Activated naive CD8-positive, alpha-beta T cell treated with anti-CD3 and anti-CD28 coated beads, Interleukin-2, amount 10 ng/mL, durations not matched to agents 7 days and 5 days (primary cell): ENCODE data around the gene IL13. TPM values are rescaled to one million over a fixed set of nuclear protein-coding genes. Genes with fewer than 3 reads are reported as not detected.

Source experiments
- ATAC-seq: fragments of 150-1000 bp; cut with Tn5 transposase; one replicate; pipeline ENCODE4 v1.10.0; 2021; ENCODE audit warnings: low read depth, moderate library complexity
- POLR2A ChIA-PET: fragments of 350-600 bp; sonication (Branson Sonifier 250); formaldehyde crosslinking; loops from one replicate; lab custom pipeline; 2021; ENCODE audit warnings: antibody characterized with exemption; lab: Charles Lee
- DNase-seq: peaks from one replicate; pipeline ENCODE4 v3.0.0; 2021
- H3K27ac Mint-ChIP-seq: one replicate; pipeline ENCODE4 v1.8.0; 2022; ENCODE audit warnings: mild to moderate bottlenecking, mixed read lengths
- H3K27me3 Mint-ChIP-seq: one replicate; pipeline ENCODE4 v1.8.0; 2022; ENCODE audit warnings: mild to moderate bottlenecking, moderate library complexity, mixed read lengths
- H3K36me3 Mint-ChIP-seq: one replicate; pipeline ENCODE4 v1.8.0; 2021; ENCODE audit warnings: mild to moderate bottlenecking, mixed read lengths
- H3K4me1 Mint-ChIP-seq: one replicate; pipeline ENCODE4 v1.8.0; 2021; ENCODE audit warnings: mixed read lengths
- H3K4me3 Mint-ChIP-seq: one replicate; pipeline ENCODE4 v1.8.0; 2022; ENCODE audit warnings: mild to moderate bottlenecking, moderate library complexity, mixed read lengths
- H3K9me3 Mint-ChIP-seq: one replicate; pipeline ENCODE4 v1.8.0; 2021; ENCODE audit warnings: mixed read lengths
- total RNA-seq, 2 experiments: library from RNA; stranded (reverse); gene quantifications; one replicate each; pipeline ENCODE4 v1.2.3, GENCODE V29; 2021

The IL13 gene
- total RNA-seq, 2 experiments from 2014 or later: 0.30 to 0.37 TPM

DNA sequence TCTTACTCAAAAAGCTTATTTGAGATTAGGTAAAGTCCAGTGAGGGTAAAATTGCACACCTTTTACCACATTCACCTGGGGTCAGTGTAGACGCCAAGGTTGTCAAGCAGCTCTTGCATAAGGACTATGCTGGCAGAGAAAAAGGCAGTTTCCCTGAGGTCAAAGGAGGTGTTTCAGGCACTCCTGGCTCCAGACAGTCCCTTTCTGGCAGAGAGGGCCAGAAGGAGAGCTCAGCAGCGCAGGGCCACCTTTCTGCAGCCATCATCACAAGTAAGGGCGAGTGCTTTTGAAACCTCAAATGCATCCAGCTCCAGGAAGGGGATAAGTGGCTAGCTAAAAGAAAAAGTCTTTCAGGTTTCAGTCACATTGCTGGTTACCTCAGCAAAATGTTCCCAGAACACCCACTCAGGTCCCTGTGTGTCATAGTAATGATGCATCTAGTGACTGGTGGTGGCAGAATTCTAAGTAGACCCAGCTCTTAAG, 16.7 kb upstream of the IL13 start:
- DNase-seq: no peak
- Mint-ChIP-seq H3K27me3 (no peaks in the 10 kb centered on the region), H3K4me1 (peaks cover 68% of the 10 kb centered on the region), H3K4me3 (peak overlapping the region; percentile 46), H3K27ac (peak overlapping the region; percentile 88), H3K9me3 (peaks cover 2% of the 10 kb centered on the region), H3K36me3 (peaks cover 45% of the 10 kb centered on the region)
- POLR2A ChIA-PET: interaction anchor here (0.9 to 3.5 kb wide), 4 partner anchors 11 to 106 kb away, joined by 4 to 13 read pairs (median 6); partner anchors contain the start of genes CCNI2 and IL13
- ATAC-seq: peak; percentile 51

DNA sequence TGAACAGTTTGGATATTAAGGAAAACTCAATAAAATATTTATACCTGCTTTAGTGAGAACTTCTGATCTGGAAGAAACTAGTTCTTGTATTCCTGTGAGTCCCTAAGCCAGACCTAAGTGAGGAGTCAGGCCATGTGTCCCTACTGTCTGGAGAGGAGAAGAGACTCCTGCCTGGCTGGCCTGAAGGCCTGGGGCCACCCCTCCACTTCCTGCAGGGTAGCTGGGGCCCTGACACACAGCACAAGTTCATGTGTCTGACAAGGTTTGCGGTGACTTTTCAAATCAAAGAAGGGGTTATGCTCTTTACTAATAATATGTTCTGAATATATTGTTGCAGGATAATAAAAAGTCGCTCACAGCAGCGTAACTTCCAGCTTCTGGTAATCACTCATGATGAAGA, 16.1 kb upstream of the IL13 start:
- Mint-ChIP-seq H3K36me3 (peaks cover 46% of the 10 kb centered on the region), H3K27ac (peak overlapping the region; percentile 77), H3K4me1 (peaks cover 68% of the 10 kb centered on the region), H3K9me3 (peaks cover 2% of the 10 kb centered on the region), H3K4me3 (no peak overlapping the region), H3K27me3 (no peaks in the 10 kb centered on the region)
- DNase-seq (no peak), ATAC-seq (no peak)
- POLR2A ChIA-PET: interaction anchor here (1.8 to 1.9 kb wide), 2 partner anchors 12 to 106 kb away, joined by 4 to 7 read pairs; partner anchors contain the start of gene CCNI2

DNA sequence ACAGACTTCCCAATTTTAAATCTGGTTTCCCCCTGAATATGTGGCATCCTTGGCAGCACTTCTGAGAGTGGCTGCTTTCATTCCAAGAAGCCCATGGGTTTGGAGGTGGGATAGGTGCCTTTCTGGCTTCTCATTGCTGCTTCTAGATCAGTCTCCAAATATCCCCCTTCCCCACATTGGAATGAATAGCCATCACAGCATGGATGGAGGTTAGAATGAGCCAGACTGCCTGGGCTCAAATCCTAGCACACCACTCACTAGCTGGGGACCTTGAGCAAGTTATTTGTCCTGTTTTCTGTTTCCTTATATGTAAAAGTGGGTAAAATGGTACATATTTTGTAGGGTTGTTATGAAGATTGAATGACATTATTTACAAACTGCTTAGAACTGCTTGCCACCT, 13.8 kb upstream of the IL13 start:
- no peak overlapping the region for H3K4me3 Mint-ChIP-seq
- DNase-seq (no peak), ATAC-seq (no peak)
- no peaks in the 10 kb centered on the region for H3K27me3 Mint-ChIP-seq
- H3K27ac Mint-ChIP-seq: no peak overlapping the region
- POLR2A ChIA-PET: no interaction called here
- H3K36me3 Mint-ChIP-seq: peaks cover 47% of the 10 kb centered on the region
- H3K4me1 Mint-ChIP-seq: peaks cover 50% of the 10 kb centered on the region
- peaks cover 15% of the 10 kb centered on the region for H3K9me3 Mint-ChIP-seq

DNA sequence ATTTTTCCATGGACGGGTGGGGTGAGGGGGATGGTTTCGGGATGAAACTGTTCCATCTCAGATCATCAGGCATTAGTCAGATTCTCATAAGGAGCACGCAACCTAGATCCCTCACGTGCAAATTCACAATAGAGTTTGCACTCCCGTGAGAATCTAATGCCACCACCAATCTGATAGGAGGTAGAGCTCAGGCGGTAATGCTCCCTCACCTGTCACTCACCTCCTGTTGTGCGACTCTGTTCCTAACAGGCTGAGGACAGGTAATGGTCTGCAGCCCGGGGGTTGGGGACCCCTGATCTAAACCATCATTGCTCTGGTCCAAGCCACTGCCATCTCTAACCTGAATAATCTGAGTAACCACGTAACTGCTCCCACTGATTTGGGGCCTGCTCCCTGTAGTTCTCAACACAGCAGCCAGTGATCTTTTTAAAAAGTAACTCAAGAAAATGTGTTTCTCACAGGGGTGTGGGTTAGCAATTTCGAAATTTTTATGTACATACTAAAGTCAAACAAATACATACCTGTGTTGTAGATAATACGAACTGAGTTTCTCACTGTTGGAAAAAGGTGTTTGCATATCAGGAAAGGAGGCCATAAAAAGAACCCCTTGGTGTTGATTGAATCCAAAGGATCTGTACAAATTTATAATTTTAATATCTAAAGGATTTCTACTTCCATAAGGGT, 11.2 kb upstream of the IL13 start:
- H3K9me3 Mint-ChIP-seq: peaks cover 19% of the 10 kb centered on the region
- H3K27me3 Mint-ChIP-seq: no peaks in the 10 kb centered on the region
- no peak for ATAC-seq
- DNase-seq: no peak
- peaks cover 24% of the 10 kb centered on the region for H3K4me1 Mint-ChIP-seq
- no peak overlapping the region for H3K4me3 Mint-ChIP-seq
- no peak overlapping the region for H3K27ac Mint-ChIP-seq
- H3K36me3 Mint-ChIP-seq: peaks cover 53% of the 10 kb centered on the region
- POLR2A ChIA-PET: interaction anchor here (0.7 kb wide), 1 partner anchor 118 kb away, joined by 3 read pairs; no protein-coding TSS in a partner anchor

DNA sequence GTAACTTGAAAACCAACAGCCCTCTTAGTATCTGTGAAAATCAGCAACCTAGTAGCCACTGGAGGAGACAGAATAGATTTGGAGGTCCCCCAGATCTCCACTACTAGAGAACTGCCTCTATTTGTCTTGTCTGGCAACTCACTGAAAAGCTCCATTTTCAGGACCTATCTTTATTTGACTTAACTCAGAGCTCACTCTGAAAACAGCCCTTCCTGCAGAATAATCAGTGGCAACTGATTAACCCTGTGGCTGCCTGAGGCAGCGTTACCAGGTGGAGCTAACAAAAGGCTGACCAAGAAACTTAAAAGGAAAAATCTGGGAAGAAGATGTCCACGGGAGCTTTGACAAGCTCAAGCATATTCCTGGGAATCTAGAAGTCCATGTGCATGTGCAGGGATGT, 10.5 kb upstream of the IL13 start:
- DNase-seq: no peak
- Mint-ChIP-seq H3K27me3 (no peaks in the 10 kb centered on the region), H3K36me3 (peaks cover 56% of the 10 kb centered on the region), H3K4me3 (no peak overlapping the region), H3K4me1 (peaks cover 18% of the 10 kb centered on the region), H3K27ac (no peak overlapping the region), H3K9me3 (peaks cover 22% of the 10 kb centered on the region)
- POLR2A ChIA-PET: no interaction called here
- ATAC-seq: no peak

DNA sequence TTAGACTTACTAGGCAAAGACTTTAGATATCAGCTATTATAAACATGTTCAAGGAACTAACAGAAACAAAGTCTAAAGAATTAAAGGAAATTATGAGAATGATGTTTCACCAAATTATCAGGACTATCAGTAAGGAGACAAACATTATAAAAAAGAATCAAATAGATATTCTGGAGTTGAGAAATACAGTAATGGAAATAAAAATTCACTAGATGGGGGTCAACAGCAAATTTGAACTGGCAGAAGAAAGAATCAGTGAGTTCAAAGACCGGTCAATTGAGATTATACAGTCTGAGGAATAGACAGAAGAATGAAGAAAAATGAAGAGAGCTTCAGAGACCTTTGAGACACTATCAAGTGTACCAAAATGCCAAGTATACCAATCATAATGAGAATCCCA, 9.6 kb upstream of the IL13 start:
- no peaks in the 10 kb centered on the region for H3K27me3 Mint-ChIP-seq
- no peak for ATAC-seq

DNA sequence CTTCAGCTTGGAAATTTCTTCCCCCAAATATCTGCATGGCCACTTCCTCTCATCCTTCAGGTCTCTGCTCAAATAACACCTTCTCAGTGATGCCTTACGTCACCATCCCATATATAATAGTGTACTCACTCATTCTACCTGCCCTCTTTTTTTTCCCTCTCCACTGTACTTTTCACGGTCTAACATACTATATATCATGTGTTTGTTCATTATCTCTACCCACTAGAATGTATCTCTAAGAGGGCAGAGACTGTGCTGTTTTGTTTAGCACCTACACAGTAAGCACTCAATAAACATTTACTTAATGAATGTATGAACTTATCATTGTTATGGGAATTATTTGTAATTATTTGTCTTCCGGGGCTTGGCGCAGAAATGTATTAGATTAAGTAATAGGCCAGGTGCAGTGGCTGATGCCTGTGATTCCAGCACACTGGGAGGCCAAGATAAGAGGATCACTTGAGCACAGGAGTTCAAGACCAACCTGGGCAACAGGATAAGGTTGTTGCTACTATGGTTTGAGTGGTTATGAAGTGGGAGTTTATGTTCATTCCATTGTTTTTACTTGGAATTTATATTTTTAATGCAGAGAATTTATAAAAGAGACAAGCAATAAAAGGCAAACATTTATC, 6.0 kb upstream of the IL13 start:
- H3K27ac Mint-ChIP-seq: no peak overlapping the region
- peaks cover 20% of the 10 kb centered on the region for H3K9me3 Mint-ChIP-seq
- H3K36me3 Mint-ChIP-seq: peaks cover 27% of the 10 kb centered on the region
- no peak for DNase-seq
- peaks cover 7% of the 10 kb centered on the region for H3K27me3 Mint-ChIP-seq
- ATAC-seq: no peak
- POLR2A ChIA-PET: no interaction called here
- peaks cover 11% of the 10 kb centered on the region for H3K4me1 Mint-ChIP-seq
- H3K4me3 Mint-ChIP-seq: no peak overlapping the region

More for the DNA sequence above, 9.6 kb upstream of the IL13 start:
- H3K27ac Mint-ChIP-seq: no peak overlapping the region
- H3K4me1 Mint-ChIP-seq: peaks cover 9% of the 10 kb centered on the region
- POLR2A ChIA-PET: no interaction called here
- no peak overlapping the region for H3K4me3 Mint-ChIP-seq
- peaks cover 48% of the 10 kb centered on the region for H3K36me3 Mint-ChIP-seq
- H3K9me3 Mint-ChIP-seq: peaks cover 22% of the 10 kb centered on the region
- DNase-seq: no peak

DNA sequence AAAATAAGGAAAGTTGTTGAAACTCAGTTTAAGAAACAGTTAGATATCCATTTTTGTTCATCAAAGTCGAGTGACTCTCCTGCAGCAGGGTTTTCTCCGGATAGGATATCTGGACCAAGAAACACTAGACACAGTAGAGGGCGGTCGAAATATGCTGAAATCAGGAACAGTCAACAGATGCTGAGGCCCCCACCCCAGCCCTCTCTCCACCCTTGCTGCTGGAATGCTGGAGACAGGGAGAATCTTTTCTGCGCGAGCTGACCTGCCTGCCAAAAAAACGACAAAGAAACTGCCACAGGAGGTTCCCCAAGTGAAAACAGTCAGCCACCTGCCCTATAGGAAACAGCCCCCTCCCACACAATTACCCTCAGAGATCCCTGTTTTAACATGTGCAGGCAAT, 4.3 kb upstream of the IL13 start:
- ATAC-seq: no peak
- DNase-seq: no peak
- Mint-ChIP-seq H3K36me3 (peaks cover 14% of the 10 kb centered on the region), H3K4me3 (no peak overlapping the region), H3K27me3 (peaks cover 7% of the 10 kb centered on the region), H3K9me3 (peaks cover 8% of the 10 kb centered on the region), H3K27ac (no peak overlapping the region), H3K4me1 (peaks cover 19% of the 10 kb centered on the region)
- POLR2A ChIA-PET: no interaction called here

DNA sequence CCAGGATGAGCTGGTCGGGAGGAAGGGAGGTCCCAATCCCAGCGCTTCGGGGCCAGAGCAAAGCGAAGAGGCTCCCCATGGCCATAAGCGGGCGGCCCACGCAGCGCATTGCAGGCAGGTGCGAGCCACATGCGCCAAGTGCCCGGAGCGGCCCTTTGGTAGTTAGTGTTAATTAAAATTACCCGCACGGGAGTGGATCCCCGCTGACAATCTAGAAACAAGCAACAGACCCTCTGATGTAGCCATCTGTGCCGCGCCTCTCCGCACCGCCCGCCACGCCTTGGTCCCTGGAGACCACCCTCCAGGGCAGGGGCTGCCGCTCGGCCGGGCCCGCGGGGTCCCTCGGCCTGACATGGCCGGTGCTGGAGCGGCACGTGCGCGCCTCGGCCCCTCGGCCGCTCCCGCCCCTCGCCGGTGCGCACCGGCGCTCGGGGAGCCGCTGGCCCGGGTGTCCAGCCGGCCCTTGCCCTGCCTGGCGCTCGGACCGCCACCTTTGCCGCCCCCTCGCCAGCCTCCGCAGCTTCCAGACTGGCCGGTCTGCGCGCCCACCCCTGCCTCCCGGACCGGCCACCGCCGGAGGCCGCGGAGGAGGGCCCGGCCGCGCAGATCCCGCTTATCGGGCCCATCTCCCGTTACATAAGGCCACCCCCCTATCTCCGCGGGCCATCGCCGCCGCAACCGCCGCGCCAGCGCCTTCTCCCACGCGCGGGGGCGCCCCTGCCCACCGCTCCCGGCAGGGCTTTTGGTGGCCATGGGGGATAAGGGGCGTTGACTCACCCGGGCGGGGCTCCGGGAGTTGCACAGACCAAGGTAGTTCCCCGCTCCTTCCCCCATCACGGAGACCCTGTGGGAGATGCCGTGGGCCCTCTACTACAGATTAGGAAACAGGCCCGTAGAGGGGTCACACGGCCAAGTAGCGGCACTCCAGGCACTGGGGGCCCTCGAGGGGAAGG, 1.9 kb upstream of the IL13 start:
- peak overlapping the region; percentile 85 for H3K27ac Mint-ChIP-seq
- POLR2A ChIA-PET: no interaction called here
- peaks cover 3% of the 10 kb centered on the region for H3K9me3 Mint-ChIP-seq
- peaks cover 8% of the 10 kb centered on the region for H3K36me3 Mint-ChIP-seq
- ATAC-seq (peak; percentile 49), DNase-seq (peak; percentile 73)
- peaks cover 7% of the 10 kb centered on the region for H3K27me3 Mint-ChIP-seq
- H3K4me1 Mint-ChIP-seq: peaks cover 25% of the 10 kb centered on the region
- peak overlapping the region; percentile 78 for H3K4me3 Mint-ChIP-seq

DNA sequence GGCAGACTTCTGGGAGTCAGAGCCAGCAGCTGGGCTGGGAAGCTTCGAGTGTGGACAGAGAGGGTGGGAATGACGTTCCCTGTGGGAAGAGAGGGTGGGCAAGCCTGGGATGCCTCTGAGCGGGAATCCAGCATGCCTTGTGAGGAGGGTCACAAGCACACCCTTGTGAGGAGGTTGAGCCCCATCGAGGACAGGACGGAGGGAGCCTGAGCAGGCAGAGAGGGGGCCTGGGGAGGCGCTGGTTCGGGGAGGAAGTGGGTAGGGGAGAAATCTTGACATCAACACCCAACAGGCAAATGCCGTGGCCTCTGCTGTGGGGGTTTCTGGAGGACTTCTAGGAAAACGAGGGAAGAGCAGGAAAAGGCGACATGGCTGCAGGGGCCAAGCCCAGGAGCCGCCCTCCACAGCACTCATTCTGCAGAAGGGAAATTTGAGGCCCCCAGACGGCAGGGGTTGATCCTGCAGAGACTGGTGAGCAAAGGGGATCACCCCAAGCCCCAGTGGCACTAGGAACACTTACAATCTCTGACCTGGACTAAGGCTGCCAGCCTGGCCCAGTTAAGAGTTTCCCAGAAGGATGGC, 1.1 kb upstream of the IL13 start:
- peak; percentile 65 for ATAC-seq

DNA sequence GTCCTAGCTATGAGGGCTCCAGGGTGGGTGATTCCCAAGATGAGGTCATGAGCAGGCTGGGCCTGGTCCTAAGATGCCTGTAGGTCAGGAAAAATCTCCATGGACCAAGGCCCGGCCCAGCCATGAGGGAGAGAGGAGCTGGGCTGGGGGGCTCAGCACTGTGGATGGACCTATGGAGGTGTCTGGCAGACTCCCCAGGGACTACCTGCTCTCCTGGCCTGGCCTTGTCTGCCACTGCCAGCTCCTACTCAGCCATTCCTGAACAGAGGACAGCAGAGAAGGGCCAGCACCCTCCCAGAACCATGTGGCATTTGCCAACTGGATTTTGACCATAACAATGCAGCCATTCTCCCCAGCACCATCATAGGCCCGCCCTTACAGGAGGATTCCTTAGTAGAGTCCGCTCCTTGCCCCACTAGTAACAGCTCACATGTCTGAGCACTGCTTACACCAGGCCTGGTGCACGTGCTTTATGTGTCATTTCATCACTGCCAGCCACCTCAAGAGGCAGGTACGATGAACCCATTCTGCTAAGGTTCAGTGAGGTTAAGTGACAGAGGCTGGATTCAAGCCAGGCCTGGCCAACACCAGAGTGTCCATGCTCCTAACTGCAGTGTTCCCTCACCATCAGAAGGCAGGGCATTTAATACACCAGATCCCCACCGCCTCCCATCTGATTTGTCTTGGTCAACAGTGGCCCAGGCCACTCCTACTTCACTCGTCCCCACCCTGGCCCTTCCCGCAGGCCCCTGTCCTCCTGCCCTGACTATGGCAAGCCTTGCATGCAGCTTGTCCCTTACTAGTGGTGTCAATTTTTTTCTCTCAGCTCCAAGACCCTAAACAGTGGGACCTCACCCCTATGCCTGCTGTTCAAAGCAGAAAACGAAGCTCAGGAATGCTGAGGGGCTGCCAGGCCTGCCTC, 669 bp downstream of the IL13 start:
- POLR2A ChIA-PET: interaction anchor here (0.9 to 1.3 kb wide), 2 partner anchors 18 to 29 kb away, joined by 3 to 4 read pairs; no protein-coding TSS in a partner anchor
- peaks cover 41% of the 10 kb centered on the region for H3K4me1 Mint-ChIP-seq
- ATAC-seq: no peak
- H3K27me3 Mint-ChIP-seq: peaks cover 6% of the 10 kb centered on the region
- DNase-seq: no peak
- no peaks in the 10 kb centered on the region for H3K36me3 Mint-ChIP-seq
- H3K4me3 Mint-ChIP-seq: no peak overlapping the region
- H3K27ac Mint-ChIP-seq: no peak overlapping the region
- H3K9me3 Mint-ChIP-seq: no peaks in the 10 kb centered on the region

More for the DNA sequence above, 1.1 kb upstream of the IL13 start:
- no peak for DNase-seq
- peak overlapping the region; percentile 85 for H3K27ac Mint-ChIP-seq
- H3K4me3 Mint-ChIP-seq: peak overlapping the region; percentile 78
- peaks cover 7% of the 10 kb centered on the region for H3K27me3 Mint-ChIP-seq
- peaks cover 29% of the 10 kb centered on the region for H3K4me1 Mint-ChIP-seq
- POLR2A ChIA-PET: interaction anchor here (0.7 kb wide), 1 partner anchor 14 kb away, joined by 3 read pairs; no protein-coding TSS in a partner anchor
- peaks cover 1% of the 10 kb centered on the region for H3K9me3 Mint-ChIP-seq
- peaks cover 3% of the 10 kb centered on the region for H3K36me3 Mint-ChIP-seq
